Fibroblast of skin of scalp (primary cell): ENCODE data around the gene NPBWR2.

ENCODE experiments used
- DNase-seq: peaks from one replicate; pipeline ENCODE4 v3.0.0-alpha.2; 2013

Gene NPBWR2

GRCh38 chr20:64055893-64056638 lies 51.3 kb downstream of the NPBWR2 start:
- DNase-seq, result peak; percentile 73

- DNase-seq, result no peak
Measured at GRCh38 chr20:64055396-64055892, 51.9 kb downstream of the NPBWR2 start.

GRCh38 chr20:64053841-64054661 lies 53.3 kb downstream of the NPBWR2 start:
- peak; percentile 71 for DNase-seq
